IMR-90 (cell line): Measurements from ENCODE around the gene LRP3. TPM values are rescaled to one million over a fixed set of nuclear protein-coding genes. Genes with fewer than 3 reads are reported as not detected.

Experiments used
- ATAC-seq: fragments of 200-7000 bp; cut with Tn5 transposase; 2 replicates; pipeline ENCODE4 v1.9.1; 2020; ENCODE audit warnings: low read depth, mild to moderate bottlenecking, moderate library complexity
- BruUV-seq: library from RNA; stranded (reverse); fragments of 400-500 nt; replicated peaks from 2 replicates; lab custom pipeline; 2021; lab: Mats Ljungman, UMichigan
- CTCF ChIA-PET: fragments of 300-600 bp; formaldehyde crosslinking; extraction: SDS; loops from one replicate; lab custom pipeline; 2021; ENCODE audit warnings: antibody characterized with exemption; lab: Yijun Ruan, JAX
- POLR2A ChIA-PET: fragments of 300-600 bp; sonication (Branson Sonifier 250); formaldehyde crosslinking; loops from one replicate; lab custom pipeline; 2022; ENCODE audit warnings: antibody characterized with exemption; ENCODE audit not compliant: unreplicated experiment; lab: Charles Lee
- DNase-seq: peaks from one replicate; pipeline ENCODE4 v3.0.0; 2013
- H2AFZ ChIP-seq: replicated peaks from 2 replicates; pipeline ENCODE3; 2013; ENCODE audit warnings: low read length, mild to moderate bottlenecking; ENCODE audit not compliant: poor library complexity
- H2AK5ac ChIP-seq: 2 replicates; pipeline ENCODE4 v1.6.1; 2013; ENCODE audit warnings: low read depth, low read length, inconsistent platforms
- H2AK9ac ChIP-seq: replicated peaks from 2 replicates; pipeline ENCODE3; 2013; ENCODE audit warnings: mild to moderate bottlenecking, low read depth, low read length, moderate library complexity; ENCODE audit not compliant: poor library complexity
- H2BK120ac ChIP-seq: 2 replicates; pipeline ENCODE4 v1.6.1; 2013; ENCODE audit warnings: low read depth, low read length, inconsistent platforms
- H2BK15ac ChIP-seq: 3 replicates; pipeline ENCODE4 v1.6.1; 2013; ENCODE audit warnings: low read depth, low read length, inconsistent platforms
- H2BK20ac ChIP-seq: 2 replicates; pipeline ENCODE4 v1.6.1; 2013; ENCODE audit warnings: low read depth, mild to moderate bottlenecking, inconsistent platforms, low read length, moderate library complexity
- H2BK5ac ChIP-seq: 2 replicates; pipeline ENCODE4 v1.6.1; 2013; ENCODE audit warnings: mild to moderate bottlenecking, low read depth, low read length, inconsistent platforms; ENCODE audit not compliant: poor library complexity, severe bottlenecking
- H3K14ac ChIP-seq: replicated peaks from 2 replicates; pipeline ENCODE4 v1.6.1; 2013; ENCODE audit warnings: low read depth, low read length, inconsistent platforms
- H3K18ac ChIP-seq: 2 replicates; pipeline ENCODE4 v1.6.1; 2013; ENCODE audit warnings: low read depth, low read length, control low read depth
- H3K23ac ChIP-seq: 2 replicates; pipeline ENCODE4 v1.6.1; 2013; ENCODE audit warnings: low read depth, low read length, inconsistent platforms
- H3K27ac ChIP-seq: 2 replicates; pipeline ENCODE4 v1.5.1; 2013; ENCODE audit warnings: mild to moderate bottlenecking, control low read depth, low read length; ENCODE audit not compliant: insufficient read depth
- H3K27me3 ChIP-seq: 2 replicates; pipeline ENCODE4 v1.6.1; 2013; ENCODE audit warnings: low read length; ENCODE audit not compliant: control insufficient read depth, insufficient read depth
- H3K36me3 ChIP-seq: 2 replicates; pipeline ENCODE4 v1.6.1; 2013; ENCODE audit warnings: low read length, mixed read lengths; ENCODE audit not compliant: control insufficient read depth, insufficient read depth
- H3K4ac ChIP-seq: 2 replicates; pipeline ENCODE4 v1.6.1; 2013; ENCODE audit warnings: low read depth, low read length, inconsistent platforms
- H3K4me1 ChIP-seq: 2 replicates; pipeline ENCODE4 v1.6.1; 2013; ENCODE audit warnings: low read length, mixed read lengths; ENCODE audit not compliant: control insufficient read depth, insufficient read depth
- H3K4me2 ChIP-seq: 2 replicates; pipeline ENCODE4 v1.6.1; 2013; ENCODE audit warnings: low read depth, mild to moderate bottlenecking, control low read depth, low read length, moderate library complexity
- H3K4me3 ChIP-seq: 2 replicates; pipeline ENCODE4 v1.5.1; 2013; ENCODE audit warnings: low read depth, mild to moderate bottlenecking, control low read depth, low read length, moderate library complexity; ENCODE audit not compliant: insufficient read depth
- H3K56ac ChIP-seq: 2 replicates; pipeline ENCODE4 v1.6.1; 2013; ENCODE audit warnings: low read length, inconsistent platforms; ENCODE audit not compliant: insufficient read depth; ENCODE audit errors: extremely low read depth
- H3K79me1 ChIP-seq, 2 experiments: 2 replicates each; pipeline ENCODE4 v1.6.1; 2013; ENCODE audit warnings: low read length in 2 of 2, inconsistent platforms in 1 of 2, low read depth in 1 of 2
- H3K9ac ChIP-seq: 2 replicates; pipeline ENCODE4 v1.6.1; 2013; ENCODE audit warnings: low read depth, low read length, control low read depth
- H3K9me1 ChIP-seq: 2 replicates; pipeline ENCODE4 v1.6.1; 2013; ENCODE audit warnings: low read length, inconsistent platforms; ENCODE audit not compliant: insufficient read depth
- H3K9me3 ChIP-seq: 2 replicates; pipeline ENCODE4 v1.6.1; 2013; ENCODE audit warnings: low read length; ENCODE audit not compliant: control insufficient read depth, insufficient read depth
- H4K20me1 ChIP-seq: 2 replicates; pipeline ENCODE4 v1.6.1; 2013; ENCODE audit warnings: low read length, inconsistent platforms; ENCODE audit not compliant: insufficient read depth
- H4K5ac ChIP-seq: 2 replicates; pipeline ENCODE4 v1.6.1; 2013; ENCODE audit warnings: mild to moderate bottlenecking, low read depth, low read length, control low read depth
- H4K8ac ChIP-seq, 2 experiments: 2 replicates each; pipeline ENCODE4 v1.6.1; 2013; ENCODE audit warnings: low read depth in 2 of 2, low read length in 2 of 2, control low read depth in 1 of 2, inconsistent platforms in 1 of 2
- H4K91ac ChIP-seq: 2 replicates; pipeline ENCODE4 v1.6.1; 2013; ENCODE audit warnings: low read depth, low read length, inconsistent platforms; ENCODE audit not compliant: insufficient read depth
- CEBPB ChIP-seq: IDR thresholded peaks from 2 replicates; pipeline ENCODE4 v1.6.1; 2012; ENCODE audit warnings: low read depth, low read length, improper control_type of control experiment
- CHD1 ChIP-seq: IDR thresholded peaks from 2 replicates; pipeline ENCODE4 v1.6.1; 2012; ENCODE audit warnings: low read depth, low read length, improper control_type of control experiment
- MXI1 ChIP-seq: IDR thresholded peaks from 2 replicates; pipeline ENCODE4 v1.6.1; 2012; ENCODE audit warnings: low read depth, mild to moderate bottlenecking, low read length, moderate library complexity, borderline replicate concordance
- NFE2L2 ChIP-seq: fragments of 150-350 bp; IDR thresholded peaks from 2 replicates; pipeline ENCODE4 v1.6.1; 2016; ENCODE audit warnings: low read depth, mild to moderate bottlenecking, low read length
- RFX5 ChIP-seq: IDR thresholded peaks from 2 replicates; pipeline ENCODE4 v1.8.0; 2012; ENCODE audit warnings: low read depth, mild to moderate bottlenecking, low read length, moderate library complexity
- WGBS, 2 experiments: methylation state at CpG; one replicate each; pipeline versions ENCODE4 v1.1.5 to v1.1.7; 2013; ENCODE audit warnings: missing lambda C conversion rate in 2 of 2; ENCODE audit not compliant: insufficient read length in 1 of 2; ENCODE audit errors: extremely low coverage in 2 of 2; 5-methylcytosine and 5-hydroxymethylcytosine counted together
- dilution Hi-C: fragments of 300-500 bp; cut with HindIII; formaldehyde crosslinking; loops from one replicate; pipeline ENCODE4 v1.14.3; 2018; ENCODE audit warnings: low sequenced_read_pairs; ENCODE audit not compliant: unreplicated experiment
- in situ Hi-C: fragments of 300-500 bp; cut with MboI; formaldehyde crosslinking; loops from 3 replicates; pipeline ENCODE4 v1.14.3; 2019; ENCODE audit warnings: low sequenced_read_pairs, inconsistent platforms, mixed read lengths
- intact Hi-C: fragments of 100-400 bp; cut with micrococcal nuclease; formaldehyde crosslinking; loops from 2 replicates; pipeline ENCODE4 v1.10.0; 2022
- polyA plus RNA-seq, 3 experiments: library from polyadenylated mRNA; depleted of rRNA; stranded (reverse); fragments of >200 nt; gene quantifications; 2 replicates each; pipeline ENCODE4 v1.2.3, GENCODE V29; 2012; ENCODE audit warnings: low replicate concordance in 1 of 3
- total RNA-seq: library from RNA; depleted of rRNA; stranded (reverse); fragments of >200 nt; gene quantifications from 2 replicates; pipeline ENCODE4 v1.2.3, GENCODE V29; 2012
- TF ChIP-seq, protein P1 (sequence below): conservative IDR thresholded peaks from 2 replicates; pipeline ENCODE4 v1.5.1; 2012; ENCODE audit warnings: mild to moderate bottlenecking, low read depth, low read length, improper control_type of control experiment

LRP3 gene
- total and polyA plus RNA-seq, 2 of the 4 experiments (the other 2 are of a cell fraction): 8.4 to 20.2 TPM

DNA sequence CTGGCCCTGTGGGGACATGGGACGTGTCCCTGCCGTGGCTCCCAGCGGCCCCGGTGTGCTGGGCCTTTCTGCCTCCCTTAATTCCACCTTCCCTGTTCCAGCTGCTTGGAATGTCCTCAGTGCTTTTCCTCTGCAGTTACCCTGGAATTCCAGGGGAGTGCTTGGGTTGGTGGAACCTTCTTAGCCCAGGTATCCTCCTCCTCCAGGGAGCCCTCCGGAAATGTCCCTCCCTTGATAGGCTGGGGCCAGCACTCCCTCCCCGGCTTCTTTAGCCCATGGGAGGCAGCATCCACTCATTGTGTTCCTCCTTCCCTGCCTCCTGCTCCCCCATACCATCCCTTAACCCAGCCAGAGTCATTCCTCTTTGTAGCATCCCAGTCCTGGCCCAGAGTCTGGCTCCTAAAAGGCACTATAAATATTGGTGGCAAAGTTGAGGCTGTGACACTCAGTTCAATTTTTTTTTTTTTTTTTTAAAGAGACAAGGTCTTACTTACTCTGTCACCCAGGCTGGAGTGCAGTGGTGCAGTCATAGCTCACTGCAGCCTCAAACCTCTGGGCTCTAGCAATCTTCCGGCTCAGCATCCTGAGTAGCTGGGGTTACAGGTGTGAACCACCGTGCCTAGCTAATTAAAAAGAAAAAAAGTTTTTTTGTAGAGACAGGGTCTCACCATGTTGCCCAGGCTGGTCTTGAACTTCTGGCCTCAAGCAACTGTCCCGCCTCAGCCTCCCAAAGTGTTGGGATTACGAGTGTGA, 45.3 kb downstream of the LRP3 start:
- no peak overlapping the region for H3K4me2 ChIP-seq
- H2BK5ac ChIP-seq: no peak overlapping the region
- H3K4me1 ChIP-seq: no peaks in the 10 kb centered on the region
- WGBS, 2 experiments: no CpG with 5 or more reads among the region's 10 CpGs
- POLR2A ChIA-PET: no interaction called here
- H2AK5ac ChIP-seq: no peak overlapping the region
- no peaks in the 10 kb centered on the region for H3K9me1 ChIP-seq
- H2BK120ac ChIP-seq: no peak overlapping the region
- no peaks in the 10 kb centered on the region for H4K20me1 ChIP-seq
- no peak overlapping the region for H2BK15ac ChIP-seq
- H2AK9ac ChIP-seq: no peak overlapping the region
- no peak overlapping the region for H4K91ac ChIP-seq
- H3K14ac ChIP-seq: no peak overlapping the region
- H3K4me3 ChIP-seq: no peak overlapping the region
- H3K9me3 ChIP-seq: no peaks in the 10 kb centered on the region
- TF ChIP-seq RFX5: no peak
- TF ChIP-seq NFE2L2: no peak
- no peak for TF ChIP-seq CEBPB
- TF ChIP-seq CHD1: no peak
- TF ChIP-seq MXI1: no peak
- TF ChIP-seq, protein P1, sequence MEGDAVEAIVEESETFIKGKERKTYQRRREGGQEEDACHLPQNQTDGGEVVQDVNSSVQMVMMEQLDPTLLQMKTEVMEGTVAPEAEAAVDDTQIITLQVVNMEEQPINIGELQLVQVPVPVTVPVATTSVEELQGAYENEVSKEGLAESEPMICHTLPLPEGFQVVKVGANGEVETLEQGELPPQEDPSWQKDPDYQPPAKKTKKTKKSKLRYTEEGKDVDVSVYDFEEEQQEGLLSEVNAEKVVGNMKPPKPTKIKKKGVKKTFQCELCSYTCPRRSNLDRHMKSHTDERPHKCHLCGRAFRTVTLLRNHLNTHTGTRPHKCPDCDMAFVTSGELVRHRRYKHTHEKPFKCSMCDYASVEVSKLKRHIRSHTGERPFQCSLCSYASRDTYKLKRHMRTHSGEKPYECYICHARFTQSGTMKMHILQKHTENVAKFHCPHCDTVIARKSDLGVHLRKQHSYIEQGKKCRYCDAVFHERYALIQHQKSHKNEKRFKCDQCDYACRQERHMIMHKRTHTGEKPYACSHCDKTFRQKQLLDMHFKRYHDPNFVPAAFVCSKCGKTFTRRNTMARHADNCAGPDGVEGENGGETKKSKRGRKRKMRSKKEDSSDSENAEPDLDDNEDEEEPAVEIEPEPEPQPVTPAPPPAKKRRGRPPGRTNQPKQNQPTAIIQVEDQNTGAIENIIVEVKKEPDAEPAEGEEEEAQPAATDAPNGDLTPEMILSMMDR: no peak
- no peak overlapping the region for H3K27ac ChIP-seq
- H3K36me3 ChIP-seq: no peaks in the 10 kb centered on the region
- H3K23ac ChIP-seq: no peak overlapping the region
- intact Hi-C loops (loop anchor here (5.0 kb wide), 1 partner anchor 63 kb away; the partner anchor contains the start of gene CEBPA), in situ Hi-C loops (loop anchor here (5.0 to 10.0 kb wide), 2 partner anchors 168 to 525 kb away; no protein-coding TSS in a partner anchor), dilution Hi-C loops (no loop called here)
- no peak for DNase-seq
- no peak overlapping the region for H3K9ac ChIP-seq
- H4K5ac ChIP-seq: no peak overlapping the region
- no peak overlapping the region for H4K8ac ChIP-seq
- CTCF ChIA-PET: no interaction called here
- no peaks in the 10 kb centered on the region for H3K79me1 ChIP-seq
- H3K27me3 ChIP-seq: peaks cover 16% of the 10 kb centered on the region; the same call in 1 of the 2 replicates
- H2AFZ ChIP-seq: no peak overlapping the region
- BruUV-seq: no TSS peak
- no peak overlapping the region for H3K56ac ChIP-seq
- no peak for ATAC-seq
- H3K18ac ChIP-seq: no peak overlapping the region
- H3K4ac ChIP-seq: no peak overlapping the region
- H2BK20ac ChIP-seq: no peak overlapping the region
